Effector memory CD4-positive, alpha-beta T cell (primary cell): Measurements from ENCODE around the gene VPS4B.
A peak's percentile ranks its signal among the peaks of the same experiment; 100 is the strongest.

Experiments used
- DNase-seq, 3 donors: peaks; one replicate each; pipeline ENCODE4 v3.0.0-alpha.2; 2020
- H3K27ac ChIP-seq: 2 replicates; pipeline ENCODE4 v1.7.0; 2013; ENCODE audit warnings: mild to moderate bottlenecking, low read length, moderate library complexity; ENCODE audit not compliant: insufficient read depth, poor library complexity, severe bottlenecking
- H3K27me3 ChIP-seq: replicated peaks from 2 replicates; pipeline ENCODE4 v1.7.0; 2013; ENCODE audit warnings: mild to moderate bottlenecking, low read length; ENCODE audit not compliant: insufficient read depth, control insufficient read depth, poor library complexity, severe bottlenecking
- H3K36me3 ChIP-seq: 2 replicates; pipeline ENCODE4 v1.7.0; 2013; ENCODE audit warnings: mild to moderate bottlenecking, low read length, moderate library complexity; ENCODE audit not compliant: control insufficient read depth, insufficient read depth
- H3K4me1 ChIP-seq: 2 replicates; pipeline ENCODE4 v1.7.0; 2013; ENCODE audit warnings: low read length, mild to moderate bottlenecking; ENCODE audit not compliant: control insufficient read depth, insufficient read depth, poor library complexity, severe bottlenecking
- H3K4me3 ChIP-seq: 2 replicates; pipeline ENCODE4 v1.7.0; 2013; ENCODE audit warnings: low read length, low read depth, mild to moderate bottlenecking; ENCODE audit not compliant: insufficient read depth, poor library complexity, severe bottlenecking
- H3K9me3 ChIP-seq: 2 replicates; pipeline ENCODE4 v1.7.0; 2013; ENCODE audit warnings: mild to moderate bottlenecking, low read length, moderate library complexity; ENCODE audit not compliant: control insufficient read depth

Gene VPS4B

DNA sequence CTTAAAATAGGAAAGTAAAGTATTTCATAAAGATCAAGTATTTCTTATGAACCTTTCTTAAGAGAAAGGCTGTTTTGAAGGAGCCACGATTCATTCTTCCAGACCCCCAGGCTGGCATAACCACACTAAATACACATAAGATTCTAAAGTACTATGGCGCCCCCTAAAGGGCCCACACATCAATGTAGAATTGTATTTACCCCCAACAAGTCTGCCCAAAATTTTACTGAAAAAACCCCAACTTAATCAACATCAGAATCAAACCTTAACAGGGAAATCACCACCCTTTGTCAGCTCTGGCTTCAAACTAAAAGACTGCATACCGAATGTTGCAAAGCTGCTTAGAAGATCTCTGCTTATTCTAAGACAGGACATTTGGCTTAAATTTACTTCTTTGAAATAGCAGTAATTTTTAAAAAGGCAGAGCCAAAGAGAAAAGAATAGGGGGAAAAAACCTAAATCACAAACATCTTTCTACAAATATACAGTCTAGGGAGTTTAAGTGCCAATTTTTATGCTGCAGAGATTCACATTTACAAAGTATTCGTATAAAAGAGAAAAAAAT lies 82.3 kb downstream of the VPS4B start:
- peaks cover 53% of the 10 kb centered on the region for H3K36me3 ChIP-seq
- peak in 1 of 3 donors; percentile 28 for DNase-seq

More for the DNA sequence above, 82.3 kb downstream of the VPS4B start:
- H3K9me3 ChIP-seq = no peaks in the 10 kb centered on the region
- H3K4me1 ChIP-seq = no peaks in the 10 kb centered on the region
- no peak overlapping the region for H3K4me3 ChIP-seq
- H3K27ac ChIP-seq = no peak overlapping the region
- H3K27me3 ChIP-seq = no peaks in the 10 kb centered on the region
